Naive thymus-derived CD8-positive, alpha-beta T cell (primary cell): Measurements from ENCODE around the gene LTK. TPM values are rescaled to one million over a fixed set of nuclear protein-coding genes. Genes with fewer than 3 reads are reported as not detected.

ENCODE experiments used
- ATAC-seq, 2 donors: fragments of 150-1000 bp; cut with Tn5 transposase in 1 of 2; sonication (Bioruptor Pico), chemical (Tn5 transposase) in 1 of 2; 1 replicate in 1 of 2; 2 replicates in 1 of 2; pipeline ENCODE4 v1.10.0; 2021; ENCODE audit warnings: mild to moderate bottlenecking in 2 of 2, moderate library complexity in 2 of 2
- POLR2A ChIA-PET: fragments of 350-600 bp; sonication (Branson Sonifier 250); formaldehyde crosslinking; loops from one replicate; lab custom pipeline; 2021; ENCODE audit warnings: antibody characterized with exemption; lab: Charles Lee
- DNase-seq, 10 donors: peaks; one replicate each; pipeline versions ENCODE4 v3.0.0 to v3.0.0-alpha.2; 2020 to 2022
- H3K27ac Mint-ChIP-seq, 10 donors: one replicate each; pipeline ENCODE4 v1.8.0; 2020 to 2022; ENCODE audit warnings: mild to moderate bottlenecking in 10 of 10, mixed read lengths in 10 of 10, moderate library complexity in 4 of 10, inconsistent platforms in 1 of 10
- H3K27me3 Mint-ChIP-seq, 5 donors: one replicate each; pipeline ENCODE4 v1.8.0; 2021 to 2022; ENCODE audit warnings: mixed read lengths in 5 of 5
- H3K36me3 Mint-ChIP-seq, 3 donors: one replicate each; pipeline ENCODE4 v1.8.0; 2020 to 2022; ENCODE audit warnings: mixed read lengths in 3 of 3, mild to moderate bottlenecking in 2 of 3, inconsistent platforms in 1 of 3
- H3K4me1 Mint-ChIP-seq, 4 donors: one replicate each; pipeline ENCODE4 v1.8.0; 2021 to 2022; ENCODE audit warnings: mixed read lengths in 4 of 4
- H3K4me3 Mint-ChIP-seq, 10 donors: one replicate each; pipeline ENCODE4 v1.8.0; 2020 to 2022; ENCODE audit warnings: mild to moderate bottlenecking in 10 of 10, mixed read lengths in 10 of 10, moderate library complexity in 6 of 10, inconsistent platforms in 1 of 10
- H3K9me3 Mint-ChIP-seq, 9 donors: one replicate each; pipeline ENCODE4 v1.8.0; 2020 to 2022; ENCODE audit warnings: mixed read lengths in 9 of 9, mild to moderate bottlenecking in 3 of 9, inconsistent platforms in 1 of 9, moderate library complexity in 1 of 9
- polyA plus RNA-seq, 3 donors: library from polyadenylated mRNA; unstranded; fragments of 300-500 nt; fragmentation: Illumina TruSeq; gene quantifications; one replicate each; pipeline ENCODE4 v1.2.3, GENCODE V29; 2021
- total RNA-seq, 8 experiments: library from RNA in 2 of 8; stranded (reverse) in 2 of 8; gene quantifications; one replicate each; pipeline ENCODE4 v1.2.3 and lab custom pipeline; 2021 to 2026

The LTK gene
- total and polyA plus RNA-seq, 5 experiments from 2014 or later, result 0.18 to 0.22 TPM; not detected in 3

- Mint-ChIP-seq H3K4me1 (peaks cover 0 to 4% (median 0%) of the 10 kb centered on the region in 4 donors), H3K4me3 (no peak overlapping the region), H3K9me3 (no peaks in the 10 kb centered on the region), H3K27me3 (no peaks in the 10 kb centered on the region), H3K36me3 (peaks cover 0 to 35% (median 10%) of the 10 kb centered on the region in 3 donors), H3K27ac (peak overlapping the region in 2 of 10 donors; percentile 43)
- DNase-seq, result no peak
- ATAC-seq, result no peak
- POLR2A ChIA-PET, result no interaction called here
Measured at GRCh38 chr15:41523097-41523496, 9.5 kb upstream of the LTK start.

- peak overlapping the region in 2 of 10 donors; percentile 5 to 64 for H3K27ac Mint-ChIP-seq
- H3K4me1 Mint-ChIP-seq, result peaks cover 0 to 4% (median 0%) of the 10 kb centered on the region in 4 donors
- H3K9me3 Mint-ChIP-seq, result no peaks in the 10 kb centered on the region
- ATAC-seq (no peak), DNase-seq (no peak)
- H3K36me3 Mint-ChIP-seq, result peaks cover 0 to 27% (median 3%) of the 10 kb centered on the region in 3 donors
- POLR2A ChIA-PET, result interaction anchor here (0.5 kb wide), 1 partner anchor 32 kb away, joined by 3 read pairs; no protein-coding TSS in a partner anchor
- no peaks in the 10 kb centered on the region for H3K27me3 Mint-ChIP-seq
- no peak overlapping the region for H3K4me3 Mint-ChIP-seq
Measured at GRCh38 chr15:41521614-41522013, 8.0 kb upstream of the LTK start.

- Mint-ChIP-seq H3K4me1 (peaks cover 0 to 6% (median 0%) of the 10 kb centered on the region in 4 donors), H3K27ac (peak overlapping the region in 1 of 10 donors; percentile 63)
Measured at GRCh38 chr15:41520636-41521035, 7.0 kb upstream of the LTK start.

GRCh38 chr15:41517895-41518449 lies 4.3 kb upstream of the LTK start:
- H3K9me3 Mint-ChIP-seq, result no peaks in the 10 kb centered on the region
- H3K4me3 Mint-ChIP-seq, result no peak overlapping the region
- H3K27me3 Mint-ChIP-seq, result peaks cover 0 to 6% (median 2%) of the 10 kb centered on the region in 5 donors
- ATAC-seq, result no peak
- peaks cover 0 to 6% (median 0%) of the 10 kb centered on the region in 3 donors for H3K36me3 Mint-ChIP-seq
- H3K27ac Mint-ChIP-seq, result peak overlapping the region in 3 of 10 donors; percentile 2 to 53 (median 39)
- H3K4me1 Mint-ChIP-seq, result peaks cover 8 to 18% (median 15%) of the 10 kb centered on the region in 4 donors
- POLR2A ChIA-PET, result no interaction called here
- no peak for DNase-seq

More at GRCh38 chr15:41520636-41521035, 7.0 kb upstream of the LTK start:
- Mint-ChIP-seq H3K4me3 (no peak overlapping the region), H3K27me3 (no peaks in the 10 kb centered on the region), H3K36me3 (peaks cover 0 to 17% (median 0%) of the 10 kb centered on the region in 3 donors), H3K9me3 (no peaks in the 10 kb centered on the region)
- POLR2A ChIA-PET, result no interaction called here
- ATAC-seq (no peak), DNase-seq (no peak)

GRCh38 chr15:41512940-41513505 lies 604 bp downstream of the LTK start:
- Mint-ChIP-seq H3K4me3 (peak overlapping the region; percentile 71 to 88 (median 84)), H3K27me3 (peaks cover 4 to 25% (median 16%) of the 10 kb centered on the region in 5 donors), H3K9me3 (no peaks in the 10 kb centered on the region), H3K4me1 (peaks cover 9 to 29% (median 26%) of the 10 kb centered on the region in 4 donors), H3K27ac (no peak overlapping the region), H3K36me3 (peaks cover 0 to 5% (median 0%) of the 10 kb centered on the region in 3 donors)
- POLR2A ChIA-PET, result interaction anchor here (0.5 to 2.3 kb wide), 4 partner anchors 10 to 283 kb away, joined by 3 to 6 read pairs (median 5); partner anchors contain the start of gene RPAP1
- peak in 3 of 10 donors; percentile 26 to 32 (median 32) for DNase-seq
- ATAC-seq, result peak; percentile 64 to 69

GRCh38 chr15:41512512-41512939 lies 1.1 kb downstream of the LTK start:
- POLR2A ChIA-PET, result interaction anchor here (0.5 to 2.3 kb wide), 3 partner anchors 9 to 283 kb away, joined by 4 to 6 read pairs (median 6); no protein-coding TSS in a partner anchor
- Mint-ChIP-seq H3K9me3 (no peaks in the 10 kb centered on the region), H3K36me3 (peaks cover 0 to under 1% (median 0%) of the 10 kb centered on the region in 3 donors), H3K4me3 (peak overlapping the region; percentile 71 to 88 (median 84)), H3K27ac (no peak overlapping the region), H3K27me3 (peaks cover 5 to 25% (median 16%) of the 10 kb centered on the region in 5 donors), H3K4me1 (peaks cover 9 to 29% (median 26%) of the 10 kb centered on the region in 4 donors)
- DNase-seq (no peak), ATAC-seq (peak in 1 of 2 donors; percentile 10)

GRCh38 chr15:41511899-41512369 lies 1.7 kb downstream of the LTK start:
- ATAC-seq (peak; percentile 53), DNase-seq (peak in 1 of 10 donors; percentile 22)
- Mint-ChIP-seq H3K27me3 (peaks cover 5 to 25% (median 16%) of the 10 kb centered on the region in 5 donors), H3K4me3 (peak overlapping the region; percentile 71 to 88 (median 84)), H3K4me1 (peaks cover 9 to 29% (median 26%) of the 10 kb centered on the region in 4 donors), H3K9me3 (no peaks in the 10 kb centered on the region), H3K36me3 (no peaks in the 10 kb centered on the region), H3K27ac (no peak overlapping the region)
- POLR2A ChIA-PET, result interaction anchor here (2.3 kb wide), 1 partner anchor 9 kb away, joined by 6 read pairs; no protein-coding TSS in a partner anchor

- DNase-seq (no peak), ATAC-seq (peak in 1 of 2 donors; percentile 6)
- H3K27me3 Mint-ChIP-seq, result peaks cover 5 to 25% (median 16%) of the 10 kb centered on the region in 5 donors
- POLR2A ChIA-PET, result interaction anchor here (1.5 kb wide), 1 partner anchor 10 kb away, joined by 4 read pairs; no protein-coding TSS in a partner anchor
- H3K4me1 Mint-ChIP-seq, result peaks cover 9 to 29% (median 26%) of the 10 kb centered on the region in 4 donors
- peak overlapping the region in 1 of 10 donors; percentile 83 for H3K4me3 Mint-ChIP-seq
- H3K27ac Mint-ChIP-seq, result no peak overlapping the region
- H3K9me3 Mint-ChIP-seq, result no peaks in the 10 kb centered on the region
- H3K36me3 Mint-ChIP-seq, result no peaks in the 10 kb centered on the region
Measured at GRCh38 chr15:41511331-41511898, 2.2 kb downstream of the LTK start.

GRCh38 chr15:41510728-41511127 lies 2.9 kb downstream of the LTK start:
- POLR2A ChIA-PET, result interaction anchor here (1.5 kb wide), 1 partner anchor 9 kb away, joined by 4 read pairs; no protein-coding TSS in a partner anchor
- Mint-ChIP-seq H3K36me3 (no peaks in the 10 kb centered on the region), H3K4me3 (peak overlapping the region in 5 of 10 donors; percentile 2 to 62 (median 43)), H3K27ac (no peak overlapping the region), H3K27me3 (peaks cover 5 to 25% (median 16%) of the 10 kb centered on the region in 5 donors), H3K9me3 (no peaks in the 10 kb centered on the region), H3K4me1 (peaks cover 8 to 29% (median 26%) of the 10 kb centered on the region in 4 donors)
- ATAC-seq (no peak), DNase-seq (no peak)

GRCh38 chr15:41507820-41508290 lies 5.8 kb downstream of the LTK start:
- H3K36me3 Mint-ChIP-seq, result no peaks in the 10 kb centered on the region
- H3K27ac Mint-ChIP-seq, result no peak overlapping the region
- no peak overlapping the region for H3K4me3 Mint-ChIP-seq
- peaks cover 5 to 20% (median 13%) of the 10 kb centered on the region in 4 donors for H3K4me1 Mint-ChIP-seq
- POLR2A ChIA-PET, result no interaction called here
- peaks cover 7 to 29% (median 15%) of the 10 kb centered on the region in 5 donors for H3K27me3 Mint-ChIP-seq
- H3K9me3 Mint-ChIP-seq, result no peaks in the 10 kb centered on the region
- DNase-seq (no peak), ATAC-seq (no peak)

GRCh38 chr15:41506796-41507341 lies 6.8 kb downstream of the LTK start:
- Mint-ChIP-seq H3K36me3 (no peaks in the 10 kb centered on the region), H3K9me3 (no peaks in the 10 kb centered on the region), H3K4me1 (peaks cover 3 to 20% (median 11%) of the 10 kb centered on the region in 4 donors), H3K27ac (no peak overlapping the region), H3K27me3 (peaks cover 5 to 24% (median 10%) of the 10 kb centered on the region in 5 donors), H3K4me3 (no peak overlapping the region)
- no peak for DNase-seq
- POLR2A ChIA-PET, result no interaction called here
- ATAC-seq, result no peak

- Mint-ChIP-seq H3K9me3 (no peaks in the 10 kb centered on the region), H3K27ac (no peak overlapping the region), H3K27me3 (peaks cover 10 to 30% (median 15%) of the 10 kb centered on the region in 5 donors), H3K4me3 (peak overlapping the region in 1 of 10 donors; percentile 45), H3K4me1 (peaks cover 6 to 23% (median 19%) of the 10 kb centered on the region in 4 donors), H3K36me3 (no peaks in the 10 kb centered on the region)
- ATAC-seq (no peak), DNase-seq (no peak)
- POLR2A ChIA-PET, result no interaction called here
Measured at GRCh38 chr15:41505776-41506175, 7.9 kb downstream of the LTK start.
